IMR-90 (cell line): Measurements from ENCODE around the gene RHOT2.

ENCODE experiments used
- CEBPB ChIP-seq: IDR thresholded peaks from 2 replicates; pipeline ENCODE4 v1.6.1; 2012; ENCODE audit warnings: low read depth, low read length, improper control_type of control experiment
- MAFK ChIP-seq: IDR thresholded peaks from 2 replicates; pipeline ENCODE4 v1.6.1; 2012; ENCODE audit warnings: low read depth, low read length, improper control_type of control experiment
- MXI1 ChIP-seq: IDR thresholded peaks from 2 replicates; pipeline ENCODE4 v1.6.1; 2012; ENCODE audit warnings: low read depth, mild to moderate bottlenecking, low read length, moderate library complexity, borderline replicate concordance
- POLR2A ChIP-seq: IDR thresholded peaks from 2 replicates; pipeline ENCODE4 v1.6.1; 2012; ENCODE audit warnings: mild to moderate bottlenecking, low read depth, low read length
- RCOR1 ChIP-seq: IDR thresholded peaks from 2 replicates; pipeline ENCODE4 v1.6.1; 2012; ENCODE audit warnings: mild to moderate bottlenecking, low read length, improper control_type of control experiment; ENCODE audit not compliant: insufficient replicate concordance
- SMC3 ChIP-seq: fragments of 150-350 bp; IDR thresholded peaks from 2 replicates; pipeline ENCODE4 v1.6.1; 2016; ENCODE audit warnings: low read depth, mild to moderate bottlenecking, antibody characterized with exemption, low read length, moderate library complexity
- TF ChIP-seq, protein P1 (sequence below): conservative IDR thresholded peaks from 2 replicates; pipeline ENCODE4 v1.5.1; 2012; ENCODE audit warnings: mild to moderate bottlenecking, low read depth, low read length, improper control_type of control experiment
- TF ChIP-seq, protein P2 (sequence below): fragments of 150-350 bp; IDR thresholded peaks from 2 replicates; pipeline ENCODE4 v1.6.1; 2017; ENCODE audit warnings: mild to moderate bottlenecking, antibody characterized with exemption, low read length, low read depth

DNA sequence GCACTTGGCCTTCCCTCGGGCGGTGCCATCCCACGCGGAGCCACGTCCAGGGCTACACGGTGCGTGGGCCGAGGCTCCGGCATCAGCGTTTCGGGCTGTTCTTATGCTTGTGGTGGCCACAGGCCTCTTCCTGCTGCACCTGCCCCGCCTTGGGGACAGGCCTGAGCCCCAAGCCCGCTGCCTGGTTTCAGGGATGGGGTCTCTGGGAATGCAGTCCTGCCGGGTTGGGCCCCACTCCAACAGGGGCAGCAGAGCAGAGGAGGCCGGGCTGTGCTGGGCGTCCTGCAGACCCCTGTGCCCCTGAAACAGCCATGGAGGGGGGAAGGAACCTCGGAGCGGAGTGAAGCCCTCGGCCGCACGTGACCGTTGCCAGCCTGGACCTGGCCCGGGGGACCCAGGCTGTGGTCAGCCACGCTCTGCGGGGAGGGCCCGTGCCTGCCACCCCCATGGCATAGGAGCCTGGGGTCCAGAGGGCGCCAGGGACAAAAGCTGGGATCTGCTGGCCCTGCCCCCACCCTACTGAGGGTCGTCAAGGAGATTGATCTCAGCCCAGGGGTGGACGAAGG lies 37.6 kb upstream of the RHOT2 start:
- TF ChIP-seq, protein P1, sequence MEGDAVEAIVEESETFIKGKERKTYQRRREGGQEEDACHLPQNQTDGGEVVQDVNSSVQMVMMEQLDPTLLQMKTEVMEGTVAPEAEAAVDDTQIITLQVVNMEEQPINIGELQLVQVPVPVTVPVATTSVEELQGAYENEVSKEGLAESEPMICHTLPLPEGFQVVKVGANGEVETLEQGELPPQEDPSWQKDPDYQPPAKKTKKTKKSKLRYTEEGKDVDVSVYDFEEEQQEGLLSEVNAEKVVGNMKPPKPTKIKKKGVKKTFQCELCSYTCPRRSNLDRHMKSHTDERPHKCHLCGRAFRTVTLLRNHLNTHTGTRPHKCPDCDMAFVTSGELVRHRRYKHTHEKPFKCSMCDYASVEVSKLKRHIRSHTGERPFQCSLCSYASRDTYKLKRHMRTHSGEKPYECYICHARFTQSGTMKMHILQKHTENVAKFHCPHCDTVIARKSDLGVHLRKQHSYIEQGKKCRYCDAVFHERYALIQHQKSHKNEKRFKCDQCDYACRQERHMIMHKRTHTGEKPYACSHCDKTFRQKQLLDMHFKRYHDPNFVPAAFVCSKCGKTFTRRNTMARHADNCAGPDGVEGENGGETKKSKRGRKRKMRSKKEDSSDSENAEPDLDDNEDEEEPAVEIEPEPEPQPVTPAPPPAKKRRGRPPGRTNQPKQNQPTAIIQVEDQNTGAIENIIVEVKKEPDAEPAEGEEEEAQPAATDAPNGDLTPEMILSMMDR, result no peak
- TF ChIP-seq POLR2A (no peak), RCOR1 (no peak), MAFK (no peak), CEBPB (no peak), SMC3 (no peak), MXI1 (no peak)
- TF ChIP-seq, protein P2, sequence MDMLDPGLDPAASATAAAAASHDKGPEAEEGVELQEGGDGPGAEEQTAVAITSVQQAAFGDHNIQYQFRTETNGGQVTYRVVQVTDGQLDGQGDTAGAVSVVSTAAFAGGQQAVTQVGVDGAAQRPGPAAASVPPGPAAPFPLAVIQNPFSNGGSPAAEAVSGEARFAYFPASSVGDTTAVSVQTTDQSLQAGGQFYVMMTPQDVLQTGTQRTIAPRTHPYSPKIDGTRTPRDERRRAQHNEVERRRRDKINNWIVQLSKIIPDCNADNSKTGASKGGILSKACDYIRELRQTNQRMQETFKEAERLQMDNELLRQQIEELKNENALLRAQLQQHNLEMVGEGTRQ, result no peak
